ENCODE data around the gene IQCF5.

DNA sequence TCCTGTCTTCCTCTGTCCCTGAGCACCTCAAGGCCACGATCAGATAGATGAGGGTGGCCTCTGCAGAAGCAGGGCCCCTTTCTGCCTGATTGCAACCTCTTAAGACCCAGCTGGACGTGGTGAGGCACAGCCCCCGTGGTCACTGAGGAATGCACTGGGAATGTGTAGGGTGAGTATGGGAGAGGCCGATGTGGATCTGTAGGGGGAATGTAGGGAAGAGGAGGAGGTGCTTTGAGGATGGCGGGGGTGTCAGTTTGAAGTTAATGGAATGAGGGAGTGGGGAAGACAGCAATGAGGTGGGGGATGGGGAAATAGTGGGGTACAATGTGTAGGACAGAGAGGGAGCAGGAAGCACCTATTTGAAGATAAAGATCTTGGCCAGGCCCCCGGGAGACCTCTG, 785 bp upstream of the IQCF5 start:
- no peak for TF ChIP-seq POLR2A (IDR thresholded peaks at IDR 0.05)
- TF ChIP-seq, protein P1, sequence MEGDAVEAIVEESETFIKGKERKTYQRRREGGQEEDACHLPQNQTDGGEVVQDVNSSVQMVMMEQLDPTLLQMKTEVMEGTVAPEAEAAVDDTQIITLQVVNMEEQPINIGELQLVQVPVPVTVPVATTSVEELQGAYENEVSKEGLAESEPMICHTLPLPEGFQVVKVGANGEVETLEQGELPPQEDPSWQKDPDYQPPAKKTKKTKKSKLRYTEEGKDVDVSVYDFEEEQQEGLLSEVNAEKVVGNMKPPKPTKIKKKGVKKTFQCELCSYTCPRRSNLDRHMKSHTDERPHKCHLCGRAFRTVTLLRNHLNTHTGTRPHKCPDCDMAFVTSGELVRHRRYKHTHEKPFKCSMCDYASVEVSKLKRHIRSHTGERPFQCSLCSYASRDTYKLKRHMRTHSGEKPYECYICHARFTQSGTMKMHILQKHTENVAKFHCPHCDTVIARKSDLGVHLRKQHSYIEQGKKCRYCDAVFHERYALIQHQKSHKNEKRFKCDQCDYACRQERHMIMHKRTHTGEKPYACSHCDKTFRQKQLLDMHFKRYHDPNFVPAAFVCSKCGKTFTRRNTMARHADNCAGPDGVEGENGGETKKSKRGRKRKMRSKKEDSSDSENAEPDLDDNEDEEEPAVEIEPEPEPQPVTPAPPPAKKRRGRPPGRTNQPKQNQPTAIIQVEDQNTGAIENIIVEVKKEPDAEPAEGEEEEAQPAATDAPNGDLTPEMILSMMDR (IDR thresholded peaks at IDR 0.05 in 4 of 5, conservative IDR thresholded peaks at IDR 0.05 in 1 of 5): no peak
